Measurements from ENCODE around the gene IL20RA. TPM values are rescaled to one million over a fixed set of nuclear protein-coding genes. Genes with fewer than 3 reads are reported as not detected.

The IL20RA gene
- total RNA-seq, 1 experiment from 2014 or later, result 3.1 TPM

DNA sequence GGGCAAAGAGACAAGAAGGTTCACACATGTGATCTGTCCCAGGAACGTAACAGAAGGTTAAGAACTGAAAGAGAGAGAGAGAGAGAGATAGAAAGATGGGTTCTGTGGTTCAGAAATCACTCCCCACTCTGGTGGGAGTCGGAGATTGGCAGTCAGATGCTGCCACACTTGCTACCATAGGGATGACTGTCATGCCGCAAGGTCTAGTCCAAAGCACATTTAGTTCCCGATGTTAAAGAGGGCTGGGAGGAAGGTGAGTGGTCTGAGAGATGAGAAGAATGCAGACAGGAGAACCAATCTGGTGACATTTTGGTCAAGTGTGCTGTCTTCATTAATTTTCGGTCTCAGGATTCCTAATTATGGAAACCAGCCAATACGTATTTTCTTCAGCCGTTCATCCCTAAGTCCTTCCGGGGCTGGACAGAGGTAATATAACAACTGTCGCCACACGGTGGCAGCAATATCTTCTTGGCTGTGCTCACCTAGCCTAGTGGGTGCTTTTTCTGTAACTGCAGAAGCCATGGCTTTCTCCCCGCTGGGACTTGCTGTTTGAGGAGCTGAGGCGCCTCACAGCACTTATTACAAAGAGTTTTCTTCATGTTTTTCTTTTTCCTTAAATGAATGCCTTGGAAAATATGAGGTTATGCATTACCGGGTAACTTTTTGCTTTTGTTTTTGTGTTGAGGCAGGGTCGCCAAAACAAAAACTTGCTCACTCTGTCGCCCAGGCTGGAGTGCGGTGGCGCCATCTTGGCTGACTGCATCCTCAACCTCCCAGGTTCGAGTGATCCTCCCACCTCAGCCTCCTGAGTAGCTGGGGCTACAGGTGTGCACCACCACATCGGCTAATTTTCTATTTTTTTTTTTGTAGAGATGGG, 76.7 kb downstream of the IL20RA start:
- no TSS peak for BruUV-seq (replicated peaks)
- intact Hi-C loops (cut with micrococcal nuclease; ENCODE audit: unreplicated experiment), result loop anchor here (2.0 kb wide), 1 partner anchor 47 kb away; no protein-coding TSS in a partner anchor
- CTCF ChIA-PET, result interaction anchor here (0.6 to 1.1 kb wide), 3 partner anchors 45 to 126 kb away, joined by 4 to 5 read pairs (median 4); partner anchors contain the start of gene IL20RA
- no peak overlapping the region for H3K4me3 Mint-ChIP-seq (ENCODE audit: low read depth, unreplicated experiment)
- peaks cover 3% of the 10 kb centered on the region for H3K9me3 Mint-ChIP-seq (ENCODE audit: low read depth, unreplicated experiment)
- no peaks in the 10 kb centered on the region for H3K27me3 Mint-ChIP-seq (ENCODE audit: unreplicated experiment)
- no peaks in the 10 kb centered on the region for H3K36me3 Mint-ChIP-seq (ENCODE audit: insufficient read depth, unreplicated experiment)
- peak; percentile 74 for DNase-seq
- H3K4me1 Mint-ChIP-seq (ENCODE audit: low read depth, unreplicated experiment), result peaks cover 9% of the 10 kb centered on the region
- H3K27ac Mint-ChIP-seq (ENCODE audit: unreplicated experiment), result no peak overlapping the region
- no peak for TF ChIP-seq CTCF (IDR thresholded peaks at IDR 0.05; ENCODE audit: unreplicated experiment)

GRCh38 chr6:136964398-136964797, 80.4 kb downstream of the IL20RA start:
- no peak for TF ChIP-seq CTCF (IDR thresholded peaks at IDR 0.05; ENCODE audit: unreplicated experiment)
- Mint-ChIP-seq H3K36me3 (ENCODE audit: insufficient read depth, unreplicated experiment) (no peaks in the 10 kb centered on the region), H3K9me3 (ENCODE audit: low read depth, unreplicated experiment) (peaks cover 3% of the 10 kb centered on the region), H3K27ac (ENCODE audit: unreplicated experiment) (no peak overlapping the region), H3K4me3 (ENCODE audit: low read depth, unreplicated experiment) (no peak overlapping the region), H3K27me3 (ENCODE audit: unreplicated experiment) (no peaks in the 10 kb centered on the region), H3K4me1 (ENCODE audit: low read depth, unreplicated experiment) (peaks cover 24% of the 10 kb centered on the region)
- intact Hi-C loops (cut with micrococcal nuclease; ENCODE audit: unreplicated experiment), result no loop called here
- no TSS peak for BruUV-seq (replicated peaks)
- CTCF ChIA-PET, result no interaction called here
- no peak for DNase-seq

DNA sequence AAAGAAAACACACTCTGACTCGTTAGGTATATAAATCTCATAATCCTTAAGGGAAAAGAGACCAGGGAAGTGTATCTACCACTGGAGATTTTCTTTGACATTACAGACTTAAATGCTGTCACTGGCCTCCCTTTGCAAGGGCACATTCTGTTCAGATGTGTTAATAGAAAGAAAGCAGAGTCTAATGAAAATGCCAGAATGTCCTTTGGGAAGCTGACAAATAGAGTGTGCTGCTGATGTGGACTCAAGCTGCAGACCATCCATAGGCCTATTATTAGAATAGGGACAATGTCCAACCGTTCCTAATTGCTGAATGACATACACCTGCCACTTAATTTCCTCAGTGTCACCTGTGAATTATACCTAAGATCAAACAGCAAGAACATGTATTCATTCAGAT, 81.5 kb downstream of the IL20RA start:
- H3K27ac Mint-ChIP-seq (ENCODE audit: unreplicated experiment), result no peak overlapping the region
- DNase-seq, result no peak
- H3K4me3 Mint-ChIP-seq (ENCODE audit: low read depth, unreplicated experiment), result no peak overlapping the region
- CTCF ChIA-PET, result no interaction called here
- H3K4me1 Mint-ChIP-seq (ENCODE audit: low read depth, unreplicated experiment), result peaks cover 15% of the 10 kb centered on the region
- TF ChIP-seq CTCF (IDR thresholded peaks at IDR 0.05; ENCODE audit: unreplicated experiment), result no peak
- no peaks in the 10 kb centered on the region for H3K36me3 Mint-ChIP-seq (ENCODE audit: insufficient read depth, unreplicated experiment)
- no peaks in the 10 kb centered on the region for H3K9me3 Mint-ChIP-seq (ENCODE audit: low read depth, unreplicated experiment)
- BruUV-seq (replicated peaks), result no TSS peak
- H3K27me3 Mint-ChIP-seq (ENCODE audit: unreplicated experiment), result no peaks in the 10 kb centered on the region
- intact Hi-C loops (cut with micrococcal nuclease; ENCODE audit: unreplicated experiment), result no loop called here

DNA sequence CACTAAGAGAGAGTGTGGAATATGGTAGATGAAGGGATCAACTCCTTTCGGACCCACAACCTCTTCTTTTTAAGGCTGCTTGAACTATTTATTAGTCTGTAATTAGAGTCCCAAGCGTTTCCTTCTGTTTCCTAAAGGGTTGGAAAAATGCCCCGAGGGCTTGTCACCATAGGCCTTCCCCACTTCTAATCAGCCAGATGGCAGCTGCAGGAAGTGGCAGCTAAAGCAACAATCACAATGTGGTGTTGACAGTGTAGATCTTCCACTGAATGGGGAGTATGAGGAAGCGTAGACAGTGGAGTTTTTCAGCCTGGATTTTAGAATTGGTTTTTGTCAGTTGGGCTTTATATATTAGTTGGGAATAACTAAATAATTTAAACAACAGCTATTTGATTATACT, 82.1 kb downstream of the IL20RA start:
- Mint-ChIP-seq H3K4me3 (ENCODE audit: low read depth, unreplicated experiment) (no peak overlapping the region), H3K27ac (ENCODE audit: unreplicated experiment) (no peak overlapping the region), H3K9me3 (ENCODE audit: low read depth, unreplicated experiment) (no peaks in the 10 kb centered on the region), H3K27me3 (ENCODE audit: unreplicated experiment) (no peaks in the 10 kb centered on the region), H3K4me1 (ENCODE audit: low read depth, unreplicated experiment) (peaks cover 15% of the 10 kb centered on the region), H3K36me3 (ENCODE audit: insufficient read depth, unreplicated experiment) (no peaks in the 10 kb centered on the region)
- CTCF ChIA-PET, result no interaction called here
- intact Hi-C loops (cut with micrococcal nuclease; ENCODE audit: unreplicated experiment), result no loop called here
- no TSS peak for BruUV-seq (replicated peaks)
- DNase-seq, result no peak
- no peak for TF ChIP-seq CTCF (IDR thresholded peaks at IDR 0.05; ENCODE audit: unreplicated experiment)
